Thyroid gland (tissue), 4 donors: ENCODE data around the gene ALG11. TPM values are rescaled to one million over a fixed set of nuclear protein-coding genes. Genes with fewer than 3 reads are reported as not detected.

Experiments used
- DNase-seq, 2 donors: peaks; one replicate each; pipeline ENCODE4 v3.0.0-alpha.2; 2019
- H3K27ac ChIP-seq, 3 donors: fragments of 200-600 bp; sonication (generic); 1 replicate in 2 of 3; 2 replicates in 1 of 3; pipeline ENCODE4 v1.5.1; 2016 to 2019; ENCODE audit warnings: mild to moderate bottlenecking in 1 of 3, moderate library complexity in 1 of 3
- H3K27me3 ChIP-seq: fragments of 200-600 bp; sonication (generic); one replicate; pipeline ENCODE4 v1.5.1; 2019
- H3K36me3 ChIP-seq, 2 donors: fragments of 200-600 bp; sonication (generic); one replicate each; pipeline ENCODE4 v1.5.1; 2016 to 2019
- H3K4me1 ChIP-seq, 2 donors: fragments of 200-600 bp; sonication (generic); one replicate each; pipeline ENCODE4 v1.5.1; 2017 to 2019
- H3K4me3 ChIP-seq, 3 donors: fragments of 200-600 bp; sonication (generic); replicated peaks in 1 of 3; 1 replicate in 2 of 3; 2 replicates in 1 of 3; pipeline ENCODE4 v1.5.1; 2016; ENCODE audit warnings: mild to moderate bottlenecking in 1 of 3
- H3K9me3 ChIP-seq: fragments of 200-600 bp; sonication (generic); one replicate; pipeline ENCODE4 v1.5.1; 2017
- CTCF ChIP-seq, 6 experiments: fragments of 200-600 bp in 3 of 6; fragments of 450-650 bp in 3 of 6; sonication (generic) in 3 of 6; IDR thresholded peaks; one replicate each; pipeline ENCODE4 v1.5.1; 2016 to 2019; ENCODE audit warnings: antibody characterized with exemption in 6 of 6, mild to moderate bottlenecking in 2 of 6, inconsistent platforms in 1 of 6, moderate library complexity in 1 of 6
- POLR2A ChIP-seq, 2 donors: fragments of 450-650 bp; IDR thresholded peaks; one replicate each; pipeline ENCODE4 v1.6.1; 2017; ENCODE audit warnings: antibody characterized with exemption in 2 of 2, mild to moderate bottlenecking in 2 of 2, moderate library complexity in 1 of 2
- WGBS, 2 donors: methylation state at CpG; one replicate each; pipeline ENCODE4 v1.1.5; 2017; 5-methylcytosine and 5-hydroxymethylcytosine counted together
- intact Hi-C: fragments of 100-400 bp; cut with DNase I; formaldehyde crosslinking; loops from one replicate; pipeline ENCODE4 v1.15.1; 2023
- total RNA-seq, 4 donors: library from RNA; depleted of rRNA; stranded (reverse); fragments of >200 nt; gene quantifications; one replicate each; pipeline ENCODE4 v1.2.3, GENCODE V29; 2016

Gene ALG11
- total RNA-seq, 4 donors from 2014 or later: 23.4 to 42.1 (median 39.0) TPM

GRCh38 chr13:51993713-51994112 lies 18.5 kb upstream of the ALG11 start:
- no peak for DNase-seq
- no peaks in the 10 kb centered on the region for H3K27me3 ChIP-seq
- WGBS, 2 donors: 91 to 97% methylated on average over 2 of the region's 2 CpGs
- intact Hi-C loops: no loop called here
- H3K9me3 ChIP-seq: no peaks in the 10 kb centered on the region
- no peaks in the 10 kb centered on the region for H3K36me3 ChIP-seq
- peaks cover 16 to 17% of the 10 kb centered on the region in 2 donors for H3K4me1 ChIP-seq
- H3K4me3 ChIP-seq: no peak overlapping the region
- H3K27ac ChIP-seq: no peak overlapping the region
- no peak for TF ChIP-seq CTCF (IDR thresholded peaks at IDR 0.05)
- no peak for TF ChIP-seq POLR2A (IDR thresholded peaks at IDR 0.05)

- peak; percentile 22 to 49 for DNase-seq
- WGBS, 2 donors: 27 to 42% methylated on average over 9 of the region's 9 CpGs
- intact Hi-C loops: no loop called here
These were observed 16.3 kb upstream of the ALG11 start for GRCh38 chr13:51995677-51996551.

DNA sequence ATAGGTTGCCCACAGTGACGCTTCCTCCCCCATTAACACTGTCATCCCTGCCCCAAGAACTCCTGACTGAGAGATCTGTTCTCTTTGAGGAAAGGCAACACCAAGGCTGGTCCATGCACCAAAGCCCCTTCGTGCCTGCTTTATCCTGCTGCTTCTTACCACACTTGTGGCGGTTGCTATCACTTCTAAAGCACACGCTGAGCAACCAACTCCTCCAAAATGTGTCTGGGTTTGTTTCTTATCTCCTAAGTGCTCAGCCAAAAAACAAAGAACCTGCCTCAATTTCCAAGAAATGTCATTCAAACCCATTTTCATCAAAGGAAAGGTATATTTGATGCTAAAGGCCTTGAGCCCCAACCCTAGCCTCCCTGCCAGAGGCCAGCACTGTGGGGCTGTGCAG lies 15.6 kb upstream of the ALG11 start:
- H3K27ac ChIP-seq: no peak overlapping the region
- intact Hi-C loops: no loop called here

More at GRCh38 chr13:51995677-51996551, 16.3 kb upstream of the ALG11 start:
- Histone ChIP-seq H3K4me3 (no peak overlapping the region), H3K36me3 (no peaks in the 10 kb centered on the region), H3K4me1 (peaks cover 21 to 27% of the 10 kb centered on the region in 2 donors), H3K9me3 (no peaks in the 10 kb centered on the region), H3K27me3 (no peaks in the 10 kb centered on the region), H3K27ac (peak overlapping the region in 1 of 3 donors; percentile 30)
- TF ChIP-seq POLR2A (IDR thresholded peaks at IDR 0.05) (no peak), CTCF (IDR thresholded peaks at IDR 0.05) (peak in 1 of 6 experiments; percentile 1)

GRCh38 chr13:51997186-51997585 lies 15.0 kb upstream of the ALG11 start:
- intact Hi-C loops: no loop called here

More for the DNA sequence above, 15.6 kb upstream of the ALG11 start:
- no peak for TF ChIP-seq POLR2A (IDR thresholded peaks at IDR 0.05)
- no peak for TF ChIP-seq CTCF (IDR thresholded peaks at IDR 0.05)
- no peak overlapping the region for H3K4me3 ChIP-seq
- DNase-seq: no peak
- H3K36me3 ChIP-seq: no peaks in the 10 kb centered on the region
- no peaks in the 10 kb centered on the region for H3K27me3 ChIP-seq
- peaks cover 21 to 27% of the 10 kb centered on the region in 2 donors for H3K4me1 ChIP-seq
- H3K9me3 ChIP-seq: no peaks in the 10 kb centered on the region
- 93 to 96% methylated on average over 4 of the region's 4 CpGs for WGBS, 2 donors

More at GRCh38 chr13:51997186-51997585, 15.0 kb upstream of the ALG11 start:
- H3K36me3 ChIP-seq: no peaks in the 10 kb centered on the region
- 97 to 99% methylated on average over 2 of the region's 2 CpGs for WGBS, 2 donors
- peaks cover 21 to 27% of the 10 kb centered on the region in 2 donors for H3K4me1 ChIP-seq
- no peak for DNase-seq
- H3K4me3 ChIP-seq: no peak overlapping the region
- no peaks in the 10 kb centered on the region for H3K27me3 ChIP-seq
- no peak overlapping the region for H3K27ac ChIP-seq
- TF ChIP-seq POLR2A (IDR thresholded peaks at IDR 0.05) (no peak), CTCF (IDR thresholded peaks at IDR 0.05) (no peak)
- H3K9me3 ChIP-seq: no peaks in the 10 kb centered on the region
